Measurements from ENCODE around the gene GAS1.

- TF ChIP-seq, protein P1, sequence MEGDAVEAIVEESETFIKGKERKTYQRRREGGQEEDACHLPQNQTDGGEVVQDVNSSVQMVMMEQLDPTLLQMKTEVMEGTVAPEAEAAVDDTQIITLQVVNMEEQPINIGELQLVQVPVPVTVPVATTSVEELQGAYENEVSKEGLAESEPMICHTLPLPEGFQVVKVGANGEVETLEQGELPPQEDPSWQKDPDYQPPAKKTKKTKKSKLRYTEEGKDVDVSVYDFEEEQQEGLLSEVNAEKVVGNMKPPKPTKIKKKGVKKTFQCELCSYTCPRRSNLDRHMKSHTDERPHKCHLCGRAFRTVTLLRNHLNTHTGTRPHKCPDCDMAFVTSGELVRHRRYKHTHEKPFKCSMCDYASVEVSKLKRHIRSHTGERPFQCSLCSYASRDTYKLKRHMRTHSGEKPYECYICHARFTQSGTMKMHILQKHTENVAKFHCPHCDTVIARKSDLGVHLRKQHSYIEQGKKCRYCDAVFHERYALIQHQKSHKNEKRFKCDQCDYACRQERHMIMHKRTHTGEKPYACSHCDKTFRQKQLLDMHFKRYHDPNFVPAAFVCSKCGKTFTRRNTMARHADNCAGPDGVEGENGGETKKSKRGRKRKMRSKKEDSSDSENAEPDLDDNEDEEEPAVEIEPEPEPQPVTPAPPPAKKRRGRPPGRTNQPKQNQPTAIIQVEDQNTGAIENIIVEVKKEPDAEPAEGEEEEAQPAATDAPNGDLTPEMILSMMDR (conservative IDR thresholded peaks at IDR 0.05; ENCODE audit: low read depth, low read length): no peak
- TF ChIP-seq MAFK (IDR thresholded peaks at IDR 0.05; ENCODE audit: low read depth, low read length): no peak
- TF ChIP-seq USF2 (IDR thresholded peaks at IDR 0.05; ENCODE audit: low read depth, low read length): no peak
These were observed 8.0 kb downstream of the GAS1 start for GRCh38 chr9:86939321-86939720.

Data from IMR-90 (cell line).